Measurements from ENCODE around the gene HECTD1. TPM values are rescaled to one million over a fixed set of nuclear protein-coding genes. Genes with fewer than 3 reads are reported as not detected.
"Not testable (repeated sequence)": the region's sequence is repeated elsewhere in the genome, so short reads cannot be mapped to it uniquely, and the experiment has no call there.

HECTD1 gene
- total RNA-seq, 2 experiments from 2014 or later, result 103 to 109 TPM

DNA sequence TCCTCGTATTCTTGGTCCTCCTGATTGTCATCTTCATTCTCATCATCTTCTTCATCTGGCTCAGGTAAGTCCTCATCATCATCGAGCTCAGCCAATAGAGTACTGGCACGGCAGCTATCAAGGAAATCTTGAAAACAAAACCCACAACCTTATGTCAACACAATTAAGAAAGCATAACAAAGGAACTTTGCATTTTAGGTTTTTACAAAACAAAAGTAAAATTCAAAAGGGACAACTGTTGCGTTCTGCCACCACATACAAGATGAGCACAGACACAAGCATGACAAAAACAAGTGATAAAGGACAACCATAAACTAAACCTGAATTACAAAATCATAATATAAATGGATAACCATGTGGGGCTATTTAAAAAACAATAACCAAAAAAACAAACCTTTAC, 84.7 kb downstream of the HECTD1 start:
- CTCF ChIA-PET, result interaction anchor here (0.8 kb wide), 1 partner anchor 13 kb away, joined by 3 read pairs; no protein-coding TSS in a partner anchor
- POLR2A ChIA-PET, result interaction anchor here (0.6 to 0.7 kb wide), 2 partner anchors 93 to 500 kb away, joined by 4 read pairs; no protein-coding TSS in a partner anchor

DNA sequence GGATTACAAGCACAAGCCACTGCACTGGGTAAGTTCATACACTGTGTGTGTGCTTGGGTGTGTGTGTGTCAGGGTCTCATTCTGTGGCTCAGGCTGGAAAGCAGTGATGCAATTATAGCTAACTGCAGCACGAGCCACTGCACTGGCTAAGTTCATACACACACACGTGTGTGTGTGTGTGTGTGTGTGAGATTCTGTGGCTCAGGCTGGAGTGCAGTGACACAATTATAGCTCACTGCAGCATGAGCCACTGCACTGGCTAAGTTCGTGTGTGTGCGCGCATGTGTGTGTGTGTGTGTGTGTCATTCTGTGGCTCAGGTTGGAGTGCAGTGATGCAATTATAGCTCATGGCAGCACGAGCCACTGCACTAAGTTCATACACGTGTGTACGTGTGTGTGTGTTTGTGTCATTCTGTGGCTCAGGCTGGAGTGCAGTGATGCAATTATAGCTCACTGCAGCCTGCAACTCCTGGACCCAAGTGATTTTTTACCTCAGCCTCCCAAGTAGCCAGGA, 85.4 kb downstream of the HECTD1 start:
- POLR2A ChIA-PET, result interaction anchor here (0.7 kb wide), 1 partner anchor 500 kb away, joined by 4 read pairs; no protein-coding TSS in a partner anchor
- CTCF ChIA-PET, result interaction anchor here (0.8 kb wide), 1 partner anchor 12 kb away, joined by 3 read pairs; no protein-coding TSS in a partner anchor

DNA sequence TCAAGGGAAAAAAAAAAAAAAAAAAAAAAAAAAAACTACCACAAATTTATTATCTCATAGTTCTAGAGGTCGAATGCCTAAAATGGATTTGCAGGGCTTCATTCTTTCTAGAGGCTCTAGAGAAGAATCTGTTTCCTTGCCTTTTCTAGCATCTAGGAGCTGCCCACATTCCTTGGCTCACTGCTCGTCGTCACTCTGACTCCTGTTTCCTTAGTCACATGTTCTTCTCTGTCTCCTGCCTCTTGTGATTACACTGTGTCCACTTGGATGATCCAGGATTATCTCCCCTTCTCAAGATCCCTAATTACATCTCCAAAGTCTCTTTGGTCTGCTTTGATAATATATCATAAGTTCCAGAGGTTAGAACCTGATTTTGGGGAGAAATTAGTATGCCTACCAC, 88.7 kb downstream of the HECTD1 start:
- CTCF ChIA-PET, result no interaction called here
- POLR2A ChIA-PET, result no interaction called here

DNA sequence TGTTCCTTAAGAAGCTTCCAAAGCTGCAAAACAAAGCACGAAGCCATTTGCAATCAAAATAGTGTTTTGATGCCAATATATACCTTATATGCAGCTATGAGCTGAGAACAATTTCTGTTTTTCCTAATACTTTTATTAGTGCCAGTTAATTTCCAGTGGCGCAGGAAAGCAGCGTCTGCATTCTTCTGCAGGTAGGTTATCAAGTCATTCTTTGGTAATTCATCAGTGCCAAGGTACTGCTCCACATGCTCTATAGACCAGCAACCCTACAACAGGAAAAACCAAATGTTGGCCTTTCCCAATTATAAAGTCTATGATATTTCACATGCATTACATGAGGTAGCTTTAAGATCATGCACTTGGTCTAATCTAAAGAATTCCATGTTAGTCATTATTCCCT, 93.8 kb downstream of the HECTD1 start:
- POLR2A ChIA-PET, result no interaction called here
- CTCF ChIA-PET, result no interaction called here

DNA sequence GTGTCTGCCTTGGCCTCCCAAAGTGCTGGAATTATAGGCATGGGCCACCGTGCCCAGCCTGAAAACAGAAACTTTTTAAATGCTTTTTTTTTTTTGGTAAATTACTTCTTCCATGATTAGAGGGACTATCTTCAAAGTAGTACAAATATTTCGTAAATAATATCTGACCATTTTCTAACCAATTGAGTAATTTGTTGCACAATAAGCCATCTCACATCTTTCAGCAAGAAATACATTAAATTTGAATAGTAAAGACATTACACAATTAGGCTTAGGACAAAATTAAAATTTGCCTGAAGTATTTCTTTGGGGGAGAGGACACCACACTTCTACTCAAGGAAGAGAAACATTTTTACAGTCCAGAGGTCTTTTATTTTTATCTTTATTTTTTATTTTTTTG, 96.7 kb downstream of the HECTD1 start:
- CTCF ChIA-PET, result interaction anchor here (1.6 kb wide), 1 partner anchor 12 kb away, joined by 3 read pairs; no protein-coding TSS in a partner anchor

DNA sequence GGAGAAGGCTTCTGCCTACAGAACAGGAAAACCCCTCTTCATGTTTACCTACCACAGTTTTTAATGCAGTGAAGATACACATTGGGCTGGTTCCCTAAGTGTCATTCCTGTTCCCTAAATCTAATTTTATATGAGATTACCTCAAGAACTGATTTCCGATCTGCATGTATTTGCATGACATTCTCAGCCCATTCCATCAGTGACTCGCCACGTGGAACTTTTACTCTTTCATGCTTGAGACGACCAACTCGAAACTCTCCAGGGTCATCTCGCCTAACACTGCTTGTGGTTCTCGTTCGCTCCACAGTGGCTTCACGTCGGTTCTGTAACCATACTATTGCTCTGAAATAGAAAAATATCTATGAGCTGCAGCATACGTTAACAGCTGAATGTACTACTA, 98.3 kb downstream of the HECTD1 start:
- POLR2A ChIA-PET, result no interaction called here
- CTCF ChIA-PET, result no interaction called here

More for the DNA sequence above, 96.7 kb downstream of the HECTD1 start:
- POLR2A ChIA-PET, result no interaction called here

DNA sequence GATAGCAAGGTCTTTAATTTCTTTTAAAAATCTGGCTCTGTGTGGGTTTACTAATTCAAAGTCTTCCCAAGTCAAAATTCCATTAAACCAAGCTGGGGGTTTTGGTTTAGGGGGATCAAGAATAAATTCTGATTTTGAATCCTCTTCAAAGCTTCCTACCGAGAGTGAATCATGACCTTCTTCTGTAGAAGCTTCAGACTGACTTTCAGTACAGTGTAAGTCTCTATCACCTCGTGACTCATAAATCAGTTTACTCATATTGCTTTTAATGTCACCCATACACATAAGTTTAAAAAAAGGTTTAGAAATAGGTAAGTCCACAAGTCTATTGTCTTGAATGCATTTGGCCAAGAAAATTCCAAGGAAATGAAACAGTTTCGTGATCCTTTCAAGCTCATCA, 100.8 kb downstream of the HECTD1 start:
- POLR2A ChIA-PET, result no interaction called here
- CTCF ChIA-PET, result interaction anchor here (0.6 to 0.9 kb wide), 3 partner anchors 8 to 173 kb away, joined by 3 to 4 read pairs (median 4); no protein-coding TSS in a partner anchor

DNA sequence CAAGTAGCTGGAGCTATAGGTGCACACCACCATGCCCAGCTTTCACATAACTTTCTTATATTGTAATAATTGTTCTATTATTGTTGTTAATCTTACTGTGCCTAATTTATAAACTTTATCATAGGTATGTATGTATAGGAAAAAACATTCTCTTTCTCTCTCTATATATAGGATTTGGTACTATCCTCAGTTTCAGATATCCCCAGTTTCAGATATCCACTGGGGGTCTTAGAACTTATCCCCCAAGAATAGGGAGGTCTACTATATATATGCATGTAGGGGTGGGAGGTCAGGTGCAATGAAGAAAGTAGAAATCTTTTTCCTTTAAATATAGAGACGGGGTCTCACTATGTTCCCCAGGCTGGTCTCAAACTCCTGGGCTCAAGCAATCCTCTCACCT, 110.5 kb downstream of the HECTD1 start:
- POLR2A ChIA-PET, result no interaction called here
- CTCF ChIA-PET, result no interaction called here

DNA sequence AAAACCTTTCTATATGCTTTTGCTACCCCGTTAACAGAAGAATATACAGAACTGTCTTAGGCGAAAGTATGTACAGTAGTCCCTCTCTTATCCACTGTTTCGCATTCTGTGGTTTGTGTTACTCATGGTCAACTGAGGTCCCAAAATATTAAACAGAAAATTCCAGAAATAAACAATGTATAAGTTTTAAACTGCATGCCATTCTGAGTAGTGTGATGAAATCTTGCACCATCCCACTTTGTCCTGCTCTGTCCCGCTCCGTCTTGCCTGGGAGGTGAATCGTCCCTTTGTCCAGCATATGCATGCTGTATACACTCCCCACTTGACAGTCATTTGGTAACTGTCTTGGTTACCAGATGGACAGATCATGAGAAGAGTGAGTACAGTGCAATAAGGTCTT, 111.3 kb downstream of the HECTD1 start:
- ChIA-PET CTCF (no interaction called here), POLR2A (no interaction called here)

DNA sequence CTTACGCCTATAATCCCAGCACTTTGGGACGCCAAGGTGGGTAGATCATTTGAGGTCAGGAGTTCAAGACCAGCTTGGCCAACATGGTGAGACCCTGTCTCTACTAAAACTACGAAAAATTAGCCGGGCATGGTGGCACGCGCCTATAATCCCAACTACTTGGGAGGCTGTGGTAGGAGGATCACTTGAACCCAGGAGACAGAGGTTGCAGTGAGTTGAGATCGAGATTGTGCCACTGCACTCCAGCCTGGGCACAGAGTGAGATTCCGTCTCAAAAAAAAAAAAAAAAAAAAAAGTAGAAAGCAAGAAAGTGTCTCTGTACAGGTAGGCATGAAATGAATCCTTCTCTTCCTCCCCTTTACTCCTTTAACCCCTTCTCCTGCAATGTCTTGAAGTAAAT, 111.8 kb downstream of the HECTD1 start:
- POLR2A ChIA-PET, CTCF ChIA-PET: not testable (repeated sequence)

DNA sequence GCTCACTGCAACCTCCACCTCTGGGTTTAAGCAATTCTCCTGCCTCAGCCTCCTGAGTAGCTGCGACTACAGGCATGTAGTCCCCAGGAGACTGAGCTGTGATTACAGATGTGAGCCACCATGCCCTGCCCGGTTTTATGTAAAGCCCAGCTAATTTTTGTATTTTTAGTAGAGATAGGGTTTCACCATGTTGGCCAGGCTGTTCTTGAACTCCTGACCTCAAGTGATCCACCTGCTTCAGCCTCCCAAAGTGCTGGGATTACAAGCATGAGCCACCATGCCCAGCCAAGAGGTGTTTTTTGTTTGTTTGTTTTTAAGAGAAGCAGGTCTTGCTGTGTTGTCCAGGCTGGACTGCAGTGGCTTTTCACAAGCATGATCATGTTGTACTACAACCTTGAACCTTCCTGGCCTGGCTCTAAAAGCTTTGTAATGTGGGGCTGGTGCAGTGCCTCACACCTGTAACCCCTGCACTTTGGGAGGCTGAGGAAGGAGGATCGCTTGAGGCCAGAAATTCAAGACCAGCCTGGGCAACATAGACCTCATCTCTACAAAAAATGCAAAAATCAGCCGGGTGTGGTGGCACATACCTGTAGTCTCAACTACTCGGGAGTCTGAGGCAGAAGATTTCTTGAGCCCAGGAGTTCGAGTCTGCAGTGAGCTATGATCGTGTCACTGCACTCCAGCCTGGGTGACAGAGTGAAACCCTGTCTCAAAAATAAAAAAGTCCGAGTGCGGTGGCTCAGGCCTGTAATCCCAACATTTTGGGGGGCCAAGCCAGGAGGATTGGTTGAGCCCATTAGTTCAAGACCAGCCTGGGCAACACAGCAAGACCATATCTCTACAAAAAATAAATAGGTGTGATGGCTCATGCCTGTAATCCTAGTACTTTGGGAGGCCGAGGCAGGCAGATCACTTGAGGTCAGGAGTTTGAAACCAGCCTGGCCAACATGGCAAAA, 113.4 kb downstream of the HECTD1 start:
- POLR2A ChIA-PET, CTCF ChIA-PET: not testable (repeated sequence)

DNA sequence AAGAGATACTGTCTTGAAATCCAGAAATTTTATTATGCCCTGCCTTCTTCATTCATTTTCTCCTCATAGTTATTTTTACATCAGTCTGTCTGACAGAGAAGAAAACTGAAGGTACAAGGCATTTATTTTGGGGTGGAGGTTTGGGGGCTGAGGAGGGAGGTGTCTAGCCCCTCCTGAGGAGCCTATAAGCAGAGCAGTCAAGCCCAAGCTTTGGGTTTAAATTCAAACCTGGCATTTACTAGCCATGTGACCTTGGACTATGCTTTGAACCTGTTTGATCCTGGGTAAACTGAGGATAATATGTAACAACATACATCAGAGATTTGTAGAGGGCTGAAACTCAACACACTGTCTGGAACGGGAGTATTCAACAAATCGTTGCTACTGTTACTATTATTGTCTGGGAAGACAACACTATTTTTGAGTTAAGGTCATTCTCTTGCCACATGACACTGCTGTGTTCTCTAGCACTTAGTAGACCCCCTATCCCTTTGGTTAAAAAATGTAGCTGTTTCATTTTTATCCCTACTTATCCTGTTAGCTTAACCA, 115.4 kb downstream of the HECTD1 start:
- POLR2A ChIA-PET, result interaction anchor here (0.6 kb wide), 1 partner anchor 104 kb away, joined by 3 read pairs; no protein-coding TSS in a partner anchor

DNA sequence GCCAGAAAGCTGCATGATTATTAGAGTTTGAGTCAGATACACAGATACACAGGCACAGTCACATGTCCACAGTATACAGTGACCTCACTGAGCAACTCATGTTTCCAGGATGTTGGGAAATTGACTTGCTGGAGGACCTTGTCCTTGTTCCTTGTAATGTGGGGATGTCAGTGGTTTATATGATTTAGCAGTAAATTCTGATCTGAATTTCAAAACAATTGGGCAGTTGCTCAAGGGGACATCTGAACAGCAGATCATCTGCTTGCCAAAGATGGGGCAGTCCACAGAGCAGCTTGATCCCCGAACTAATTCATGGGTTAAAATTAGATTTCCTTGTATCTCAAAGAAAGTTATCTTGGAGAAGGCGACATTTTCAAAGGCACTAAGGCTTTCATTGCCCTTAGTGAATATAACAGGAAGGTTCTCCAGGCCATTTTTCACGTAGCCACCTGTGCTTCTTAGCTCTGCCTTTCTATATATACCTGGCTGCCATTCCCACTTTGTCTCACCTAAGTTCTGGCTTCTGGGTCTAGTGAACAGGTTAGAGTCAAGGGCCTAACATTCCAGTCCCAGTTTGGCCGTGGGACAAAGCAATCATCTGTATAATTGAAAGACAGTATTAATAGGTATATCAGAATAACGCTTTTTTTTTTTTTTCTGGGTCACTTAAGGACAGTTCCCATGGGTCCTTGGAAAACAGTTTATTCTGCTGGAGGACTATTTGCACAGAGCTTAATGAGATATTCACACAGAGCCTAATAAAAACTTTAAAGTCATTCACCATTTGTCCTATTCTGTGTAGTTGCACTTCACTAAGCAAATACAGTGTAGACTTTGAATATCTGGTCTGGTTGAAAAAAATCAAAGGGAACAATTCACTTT, 116.5 kb downstream of the HECTD1 start:
- ChIA-PET POLR2A (no interaction called here), CTCF (interaction anchor here (1.1 kb wide), 1 partner anchor 9 kb away, joined by 3 read pairs; no protein-coding TSS in a partner anchor)

More for the DNA sequence above, 115.4 kb downstream of the HECTD1 start:
- CTCF ChIA-PET, result no interaction called here

DNA sequence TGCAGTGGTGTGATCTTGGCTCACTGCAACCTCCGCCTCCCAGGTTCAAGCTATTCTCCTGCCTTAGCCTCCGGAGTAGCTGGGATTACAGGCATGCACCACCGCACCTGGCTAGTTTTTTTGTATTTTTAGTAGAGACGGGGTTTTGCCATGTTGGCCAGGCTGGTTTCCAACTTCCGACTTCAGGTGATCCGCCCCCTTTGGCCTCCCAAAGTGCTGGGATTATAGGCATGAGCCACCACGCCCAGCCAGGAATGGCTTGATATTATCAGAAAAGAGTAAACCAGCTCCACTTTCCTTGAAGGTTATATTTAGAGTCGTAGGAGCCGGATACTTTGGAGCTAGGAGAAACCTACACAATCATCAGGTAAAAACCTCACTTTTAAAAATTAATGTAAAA, 121.1 kb downstream of the HECTD1 start:
- POLR2A ChIA-PET, result not testable (repeated sequence)
- CTCF ChIA-PET, result interaction anchor here (0.6 to 1.2 kb wide), 3 partner anchors 12 to 48 kb away, joined by 3 read pairs; no protein-coding TSS in a partner anchor

DNA sequence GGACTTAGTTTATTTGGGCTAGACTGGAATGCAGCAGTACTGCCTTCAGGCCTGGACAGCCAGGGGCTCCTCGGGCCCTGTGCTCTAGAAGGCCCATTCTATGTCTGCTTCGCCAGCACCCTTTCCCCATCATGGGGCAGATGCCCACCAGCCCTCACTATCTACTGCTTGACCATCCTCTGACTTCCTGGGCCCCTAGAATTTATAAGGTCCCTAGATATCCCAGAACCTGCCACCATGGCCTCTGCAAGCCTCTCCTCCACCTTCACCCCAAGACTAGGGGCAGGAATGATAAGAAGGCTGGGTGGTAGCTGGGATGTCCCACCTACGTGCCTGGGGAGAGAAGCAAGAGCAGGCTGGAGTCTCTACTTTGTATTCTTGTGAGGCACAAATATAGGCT, 122.6 kb downstream of the HECTD1 start:
- ChIA-PET POLR2A (no interaction called here), CTCF (no interaction called here)

DNA sequence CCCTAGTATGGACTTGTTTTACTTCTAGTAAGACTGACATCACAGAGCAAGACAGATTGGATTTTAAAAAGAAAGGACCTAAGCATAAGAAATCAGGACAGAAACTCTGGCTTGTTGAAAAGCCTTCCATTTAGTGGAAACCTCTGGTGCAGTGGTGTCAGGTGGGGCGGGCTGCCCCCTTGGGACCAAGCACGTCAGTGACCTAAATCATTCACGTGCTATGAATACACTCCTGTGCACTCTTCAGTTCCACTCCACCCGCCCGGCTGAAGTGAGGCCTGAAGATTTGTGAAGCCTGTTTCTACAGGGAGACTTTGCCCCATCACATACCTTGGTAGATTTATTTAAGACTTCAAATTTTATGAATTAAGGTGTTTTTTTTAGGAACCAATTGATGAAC, 123.2 kb downstream of the HECTD1 start:
- POLR2A ChIA-PET, result no interaction called here
- CTCF ChIA-PET, result no interaction called here

DNA sequence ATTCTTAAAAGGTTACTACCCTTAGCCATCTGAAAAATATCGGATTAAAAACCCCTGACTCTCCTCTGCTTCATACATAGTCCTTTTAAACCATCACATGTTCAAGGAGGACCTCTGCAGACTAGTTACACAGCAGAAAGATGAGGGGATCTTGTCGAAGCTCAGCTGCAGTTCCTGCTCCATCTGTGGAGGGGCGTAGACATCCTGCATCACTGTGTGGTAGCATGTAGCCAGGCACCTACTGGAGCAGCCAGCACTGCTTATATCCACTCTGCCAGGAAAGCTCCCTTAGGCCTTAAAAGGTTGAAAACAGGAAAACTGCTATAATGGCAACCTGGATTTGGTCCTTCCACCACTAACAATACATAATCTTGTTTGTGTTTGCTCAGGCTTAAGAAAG, 123.8 kb downstream of the HECTD1 start:
- ChIA-PET POLR2A (no interaction called here), CTCF (interaction anchor here (0.6 kb wide), 1 partner anchor 290 kb away, joined by 3 read pairs; no protein-coding TSS in a partner anchor)

DNA sequence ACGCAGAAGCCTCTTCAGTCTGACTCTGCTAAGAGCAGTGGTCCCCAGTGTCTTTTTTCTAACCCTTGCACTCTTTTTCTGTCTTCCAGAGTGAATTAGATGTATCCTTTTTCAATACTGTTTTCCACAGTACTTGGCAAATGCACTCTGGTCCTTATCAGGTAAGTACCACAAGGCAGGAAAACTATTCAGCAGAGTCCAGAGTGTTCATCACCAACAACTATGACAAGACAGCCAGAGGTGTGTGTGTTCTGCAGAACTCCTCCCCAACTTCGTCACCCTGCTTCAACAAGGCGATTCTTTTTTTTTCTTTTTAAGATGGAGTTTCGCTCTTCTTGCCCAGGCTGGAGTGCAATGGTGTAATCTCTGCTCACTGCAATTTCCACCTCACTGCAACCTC, 127.1 kb downstream of the HECTD1 start:
- CTCF ChIA-PET, result interaction anchor here (0.6 kb wide), 1 partner anchor 22 kb away, joined by 3 read pairs; no protein-coding TSS in a partner anchor
- POLR2A ChIA-PET, result no interaction called here

DNA sequence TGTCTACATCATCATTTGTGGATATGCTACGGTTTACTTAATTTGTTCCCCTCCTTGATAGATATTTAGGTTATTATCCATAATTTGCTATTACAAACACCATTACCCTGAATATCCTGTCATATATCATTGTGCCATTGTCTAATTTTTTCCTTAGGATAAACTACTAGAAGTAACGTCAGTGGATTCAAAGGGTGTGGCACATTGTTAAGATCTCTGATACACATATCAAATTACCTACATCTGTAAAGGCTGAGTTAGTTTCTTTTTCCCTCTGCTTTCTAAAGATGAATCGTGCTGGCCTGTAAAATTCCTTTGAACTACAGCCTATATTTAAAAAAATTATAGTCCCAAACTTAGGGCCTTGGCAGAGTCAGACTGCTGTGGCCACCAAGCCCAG, 127.5 kb downstream of the HECTD1 start:
- CTCF ChIA-PET, result no interaction called here
- POLR2A ChIA-PET, result no interaction called here

DNA sequence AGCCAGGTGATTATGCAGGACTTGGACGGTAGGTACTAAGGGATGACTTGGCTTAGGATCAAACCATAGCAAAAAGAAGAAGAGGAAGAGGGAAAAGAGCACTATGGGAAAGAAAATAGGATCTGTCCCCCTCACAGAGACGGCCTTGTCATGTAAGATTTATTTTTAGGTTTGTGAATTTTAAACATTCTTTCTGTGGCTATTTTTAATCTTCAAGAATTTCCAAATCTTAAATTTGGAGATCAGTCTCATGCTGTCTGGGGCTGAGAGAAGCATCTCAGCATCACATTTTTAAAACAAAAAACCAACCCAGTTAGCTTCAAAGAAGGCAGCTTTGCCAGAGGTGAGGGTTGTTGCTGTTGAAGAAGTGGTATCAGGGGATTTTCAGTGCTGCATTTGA, 128.8 kb downstream of the HECTD1 start:
- CTCF ChIA-PET, result no interaction called here
- POLR2A ChIA-PET, result no interaction called here

Data from activated CD8-positive, alpha-beta memory T cell treated with anti-CD3 and anti-CD28 coated beads for 36 hours (primary cell).